OCI-LY7 (cell line): ENCODE results near the gene HNRNPH2.

Experiments
- CTCF ChIP-seq: fragments of 200-600 bp; sonication (generic); conservative IDR thresholded peaks from 2 replicates; pipeline ENCODE4 v1.5.1; 2014; ENCODE audit warnings: mild to moderate bottlenecking, antibody characterized with exemption, low read length, moderate library complexity, mixed read lengths
- EZH2phosphoT487 ChIP-seq: fragments of 200-600 bp; sonication (generic); IDR thresholded peaks from 2 replicates; pipeline ENCODE4 v1.6.1; 2018; ENCODE audit warnings: low read depth, borderline replicate concordance, mild to moderate bottlenecking, mixed run types, antibody characterized with exemption, low read length, moderate library complexity, mixed read lengths

GRCh38 chrX:101398694-101399093, 9.3 kb upstream of the HNRNPH2 start:
- TF ChIP-seq EZH2phosphoT487 (no peak), CTCF (no peak)
